CD8-positive, alpha-beta memory T cell (primary cell): ENCODE measurements around the gene PSMG3. TPM values are rescaled to one million over a fixed set of nuclear protein-coding genes. Genes with fewer than 3 reads are reported as not detected.

ENCODE experiments used
- CTCF ChIA-PET: fragments of 350-600 bp; sonication (Branson Sonifier 250); formaldehyde crosslinking; loops from one replicate; lab custom pipeline; 2021; ENCODE audit warnings: antibody characterized with exemption; lab: Charles Lee
- POLR2A ChIA-PET: fragments of 350-600 bp; sonication (Branson Sonifier 250); formaldehyde crosslinking; loops from one replicate; lab custom pipeline; 2021; ENCODE audit warnings: antibody characterized with exemption; lab: Charles Lee
- DNase-seq, 5 donors: peaks; one replicate each; pipeline versions ENCODE4 v3.0.0 to v3.0.0-alpha.2; 2020 to 2022; ENCODE audit warnings: mixed read lengths in 1 of 5
- H3K27ac ChIP-seq: one replicate; pipeline ENCODE4 v1.7.0; 2013; ENCODE audit warnings: low read depth, mild to moderate bottlenecking, low read length, moderate library complexity
- H3K27me3 ChIP-seq: 2 replicates; pipeline ENCODE4 v1.7.0; 2013; ENCODE audit warnings: low read length, mild to moderate bottlenecking; ENCODE audit not compliant: insufficient read depth, poor library complexity, severe bottlenecking
- H3K36me3 ChIP-seq: 2 replicates; pipeline ENCODE4 v1.7.0; 2013; ENCODE audit warnings: mild to moderate bottlenecking, low read length, moderate library complexity; ENCODE audit not compliant: insufficient read depth
- H3K4me1 ChIP-seq: 2 replicates; pipeline ENCODE4 v1.7.0; 2013; ENCODE audit warnings: mild to moderate bottlenecking, low read length, moderate library complexity; ENCODE audit not compliant: insufficient read depth
- H3K4me3 ChIP-seq: 2 replicates; pipeline ENCODE4 v1.7.0; 2013; ENCODE audit warnings: mild to moderate bottlenecking, low read length
- H3K9me3 ChIP-seq: 2 replicates; pipeline ENCODE4 v1.7.0; 2013; ENCODE audit warnings: mild to moderate bottlenecking, low read length
- H3K27ac Mint-ChIP-seq, 8 donors: one replicate each; pipeline ENCODE4 v1.8.0; 2020 to 2021; ENCODE audit warnings: mixed read lengths in 8 of 8, mild to moderate bottlenecking in 6 of 8, inconsistent platforms in 3 of 8, moderate library complexity in 3 of 8
- H3K27me3 Mint-ChIP-seq, 2 donors: one replicate each; pipeline ENCODE4 v1.8.0; 2020 to 2021; ENCODE audit warnings: mixed read lengths in 2 of 2, mild to moderate bottlenecking in 1 of 2, moderate library complexity in 1 of 2
- H3K36me3 Mint-ChIP-seq, 3 donors: one replicate each; pipeline ENCODE4 v1.8.0; 2020 to 2021; ENCODE audit warnings: mixed read lengths in 3 of 3, inconsistent platforms in 1 of 3, mild to moderate bottlenecking in 1 of 3
- H3K4me1 Mint-ChIP-seq, 3 donors: one replicate each; pipeline ENCODE4 v1.8.0; 2020 to 2021; ENCODE audit warnings: mixed read lengths in 3 of 3, inconsistent platforms in 1 of 3, mild to moderate bottlenecking in 1 of 3
- H3K4me3 Mint-ChIP-seq, 7 donors: one replicate each; pipeline ENCODE4 v1.8.0; 2020 to 2021; ENCODE audit warnings: mixed read lengths in 7 of 7, mild to moderate bottlenecking in 6 of 7, moderate library complexity in 4 of 7, inconsistent platforms in 2 of 7
- H3K9me3 Mint-ChIP-seq, 5 donors: one replicate each; pipeline ENCODE4 v1.8.0; 2020 to 2022; ENCODE audit warnings: mixed read lengths in 5 of 5, mild to moderate bottlenecking in 3 of 5, moderate library complexity in 2 of 5, inconsistent platforms in 1 of 5
- polyA plus RNA-seq: library from polyadenylated mRNA; unstranded; fragments of 300-500 nt; fragmentation: Illumina TruSeq; gene quantifications from one replicate; pipeline ENCODE4 v1.2.3, GENCODE V29; 2021
- total RNA-seq, 2 experiments: library from RNA; stranded (reverse); gene quantifications; one replicate each; pipeline ENCODE4 v1.2.3, GENCODE V29; 2021

The PSMG3 gene
- total and polyA plus RNA-seq, 3 experiments from 2014 or later = 51.3 to 80.7 (median 71.0) TPM

DNA sequence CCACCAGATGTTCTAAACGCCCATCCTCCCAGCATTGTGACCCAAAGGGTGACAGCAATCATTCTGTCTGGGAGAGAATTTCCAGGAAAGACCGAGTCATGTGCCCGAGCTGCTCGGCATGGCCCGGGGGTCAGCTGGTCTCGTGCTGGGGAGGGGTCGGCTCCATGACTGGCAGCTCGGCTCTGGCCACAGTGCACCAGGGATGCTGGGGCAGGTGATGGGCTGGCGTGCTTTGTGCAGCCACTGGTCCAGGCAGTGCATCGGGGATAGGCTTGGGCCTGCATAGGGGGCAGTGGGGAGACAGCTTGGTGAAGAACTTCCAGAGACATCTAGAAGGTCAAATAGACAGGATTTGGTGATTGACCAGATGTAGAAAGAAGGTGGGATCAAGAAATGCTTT lies 39.2 kb upstream of the PSMG3 start:
- Histone ChIP-seq H3K36me3 (no peaks in the 10 kb centered on the region), H3K4me3 (no peak overlapping the region), H3K27ac (no peak overlapping the region), H3K9me3 (no peaks in the 10 kb centered on the region), H3K27me3 (no peaks in the 10 kb centered on the region), H3K4me1 (no peaks in the 10 kb centered on the region)
- no peak overlapping the region for H3K4me3 Mint-ChIP-seq
- H3K27me3 Mint-ChIP-seq = peaks cover 6 to 29% of the 10 kb centered on the region in 2 donors
- no peaks in the 10 kb centered on the region for H3K4me1 Mint-ChIP-seq
- no peak for DNase-seq
- H3K9me3 Mint-ChIP-seq = peaks cover 0 to under 1% (median 0%) of the 10 kb centered on the region in 5 donors
- H3K27ac Mint-ChIP-seq = no peak overlapping the region
- ChIA-PET CTCF (no interaction called here), POLR2A (no interaction called here)
- H3K36me3 Mint-ChIP-seq = no peaks in the 10 kb centered on the region

DNA sequence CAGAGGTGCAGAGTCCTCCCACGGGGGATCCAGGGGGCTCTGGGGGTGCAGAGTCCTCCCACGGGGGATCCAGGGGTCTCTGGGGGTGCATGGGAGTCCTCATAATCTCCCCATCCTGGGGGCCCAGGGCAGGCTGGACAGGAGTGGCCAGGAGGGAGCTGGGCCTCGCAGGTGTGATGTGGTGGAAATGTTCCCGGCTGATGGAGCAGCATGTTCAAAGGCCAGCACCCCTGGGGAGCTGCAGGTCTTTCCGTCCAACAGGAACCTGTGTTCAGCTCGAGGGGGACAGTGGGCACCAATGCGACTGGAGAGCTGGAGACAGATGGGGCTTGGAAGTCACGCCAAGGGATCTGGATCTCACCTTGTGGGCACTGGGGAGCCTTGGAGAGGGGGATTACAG lies 38.5 kb upstream of the PSMG3 start:
- H3K27ac ChIP-seq = no peak overlapping the region
- CTCF ChIA-PET = no interaction called here
- POLR2A ChIA-PET = no interaction called here

GRCh38 chr7:1607696-1608095 lies 37.9 kb upstream of the PSMG3 start:
- peaks cover 6 to 35% of the 10 kb centered on the region in 2 donors for H3K27me3 Mint-ChIP-seq
- Histone ChIP-seq H3K4me1 (no peaks in the 10 kb centered on the region), H3K36me3 (no peaks in the 10 kb centered on the region), H3K4me3 (no peak overlapping the region), H3K9me3 (no peaks in the 10 kb centered on the region), H3K27me3 (no peaks in the 10 kb centered on the region), H3K27ac (no peak overlapping the region)
- H3K27ac Mint-ChIP-seq = no peak overlapping the region
- H3K9me3 Mint-ChIP-seq = no peaks in the 10 kb centered on the region
- H3K4me1 Mint-ChIP-seq = no peaks in the 10 kb centered on the region
- H3K4me3 Mint-ChIP-seq = no peak overlapping the region
- POLR2A ChIA-PET = no interaction called here
- CTCF ChIA-PET = no interaction called here
- DNase-seq = no peak
- H3K36me3 Mint-ChIP-seq = no peaks in the 10 kb centered on the region

More for the DNA sequence above, 38.5 kb upstream of the PSMG3 start:
- no peak for DNase-seq
- H3K4me1 Mint-ChIP-seq = no peaks in the 10 kb centered on the region
- no peak overlapping the region for H3K27ac Mint-ChIP-seq
- no peaks in the 10 kb centered on the region for H3K36me3 ChIP-seq
- H3K4me1 ChIP-seq = no peaks in the 10 kb centered on the region
- peaks cover 6 to 31% of the 10 kb centered on the region in 2 donors for H3K27me3 Mint-ChIP-seq
- no peaks in the 10 kb centered on the region for H3K9me3 Mint-ChIP-seq
- H3K27me3 ChIP-seq = no peaks in the 10 kb centered on the region
- no peaks in the 10 kb centered on the region for H3K9me3 ChIP-seq
- H3K36me3 Mint-ChIP-seq = no peaks in the 10 kb centered on the region
- no peak overlapping the region for H3K4me3 Mint-ChIP-seq
- H3K4me3 ChIP-seq = no peak overlapping the region

DNA sequence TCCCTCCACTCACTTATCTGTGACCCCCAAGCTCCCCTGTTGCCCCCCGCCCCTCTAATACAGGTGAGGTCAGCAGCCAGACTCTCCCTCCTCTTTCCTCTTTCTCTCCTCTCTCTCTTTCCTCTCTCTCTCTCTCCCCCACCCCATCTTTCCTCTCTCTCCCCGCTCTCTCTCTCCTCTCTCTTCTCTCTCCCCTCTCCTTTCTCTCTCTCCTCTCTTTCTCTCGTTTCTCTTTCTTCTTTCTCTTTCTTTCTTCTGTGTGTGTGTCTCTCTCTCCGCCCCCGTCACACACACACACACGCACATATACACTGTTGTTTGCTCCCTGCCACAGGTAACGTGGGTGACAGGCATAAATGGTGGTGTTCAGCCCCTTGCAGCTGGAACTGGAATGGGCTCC lies 37.2 kb upstream of the PSMG3 start:
- no peaks in the 10 kb centered on the region for H3K27me3 ChIP-seq
- H3K27ac Mint-ChIP-seq = no peak overlapping the region
- H3K4me1 Mint-ChIP-seq = no peaks in the 10 kb centered on the region
- no peak for DNase-seq
- H3K36me3 Mint-ChIP-seq = no peaks in the 10 kb centered on the region
- no peaks in the 10 kb centered on the region for H3K9me3 Mint-ChIP-seq
- no peaks in the 10 kb centered on the region for H3K4me1 ChIP-seq
- H3K9me3 ChIP-seq = no peaks in the 10 kb centered on the region
- H3K36me3 ChIP-seq = no peaks in the 10 kb centered on the region
- ChIA-PET CTCF (no interaction called here), POLR2A (no interaction called here)
- H3K27ac ChIP-seq = no peak overlapping the region
- peaks cover 6 to 33% of the 10 kb centered on the region in 2 donors for H3K27me3 Mint-ChIP-seq
- H3K4me3 Mint-ChIP-seq = no peak overlapping the region
- H3K4me3 ChIP-seq = no peak overlapping the region

- Histone ChIP-seq H3K27me3 (no peaks in the 10 kb centered on the region), H3K9me3 (no peaks in the 10 kb centered on the region), H3K4me1 (no peaks in the 10 kb centered on the region), H3K27ac (no peak overlapping the region), H3K4me3 (no peak overlapping the region), H3K36me3 (no peaks in the 10 kb centered on the region)
- Mint-ChIP-seq H3K36me3 (no peaks in the 10 kb centered on the region), H3K4me3 (no peak overlapping the region), H3K4me1 (no peaks in the 10 kb centered on the region), H3K27me3 (peaks cover 12 to 28% of the 10 kb centered on the region in 2 donors), H3K9me3 (no peaks in the 10 kb centered on the region), H3K27ac (no peak overlapping the region)
- DNase-seq = no peak
- POLR2A ChIA-PET = no interaction called here
- CTCF ChIA-PET = no interaction called here
Observed at GRCh38 chr7:1604383-1604782, 34.6 kb upstream of the PSMG3 start.

GRCh38 chr7:1603346-1604225 lies 33.8 kb upstream of the PSMG3 start:
- H3K9me3 Mint-ChIP-seq = no peaks in the 10 kb centered on the region
- no peaks in the 10 kb centered on the region for H3K4me1 Mint-ChIP-seq
- Histone ChIP-seq H3K36me3 (no peaks in the 10 kb centered on the region), H3K9me3 (no peaks in the 10 kb centered on the region), H3K27ac (no peak overlapping the region), H3K4me3 (no peak overlapping the region), H3K4me1 (no peaks in the 10 kb centered on the region), H3K27me3 (no peaks in the 10 kb centered on the region)
- H3K27me3 Mint-ChIP-seq = peaks cover 11 to 25% of the 10 kb centered on the region in 2 donors
- no peaks in the 10 kb centered on the region for H3K36me3 Mint-ChIP-seq
- no peak for DNase-seq
- H3K27ac Mint-ChIP-seq = no peak overlapping the region
- no peak overlapping the region for H3K4me3 Mint-ChIP-seq
- CTCF ChIA-PET = no interaction called here
- POLR2A ChIA-PET = no interaction called here

- H3K4me3 Mint-ChIP-seq = no peak overlapping the region
Observed at GRCh38 chr7:1602386-1602785, 32.6 kb upstream of the PSMG3 start.

GRCh38 chr7:1601956-1602355 lies 32.1 kb upstream of the PSMG3 start:
- H3K4me1 ChIP-seq = no peaks in the 10 kb centered on the region
- Mint-ChIP-seq H3K9me3 (no peaks in the 10 kb centered on the region), H3K36me3 (no peaks in the 10 kb centered on the region), H3K4me3 (no peak overlapping the region), H3K4me1 (no peaks in the 10 kb centered on the region), H3K27me3 (peaks cover 11 to 24% of the 10 kb centered on the region in 2 donors), H3K27ac (peak overlapping the region in 1 of 8 donors; percentile 85)
- no peaks in the 10 kb centered on the region for H3K27me3 ChIP-seq
- ChIA-PET CTCF (no interaction called here), POLR2A (no interaction called here)
- no peak overlapping the region for H3K27ac ChIP-seq
- H3K4me3 ChIP-seq = no peak overlapping the region
- no peak for DNase-seq
- H3K9me3 ChIP-seq = no peaks in the 10 kb centered on the region
- H3K36me3 ChIP-seq = no peaks in the 10 kb centered on the region

More at GRCh38 chr7:1602386-1602785, 32.6 kb upstream of the PSMG3 start:
- Histone ChIP-seq H3K4me3 (no peak overlapping the region), H3K27me3 (no peaks in the 10 kb centered on the region), H3K27ac (no peak overlapping the region), H3K4me1 (no peaks in the 10 kb centered on the region), H3K36me3 (no peaks in the 10 kb centered on the region), H3K9me3 (no peaks in the 10 kb centered on the region)
- DNase-seq = no peak
- Mint-ChIP-seq H3K27ac (no peak overlapping the region), H3K9me3 (no peaks in the 10 kb centered on the region), H3K27me3 (peaks cover 10 to 23% of the 10 kb centered on the region in 2 donors), H3K36me3 (no peaks in the 10 kb centered on the region), H3K4me1 (no peaks in the 10 kb centered on the region)
- ChIA-PET POLR2A (no interaction called here), CTCF (no interaction called here)
